RWPE2 (cell line): ENCODE data around the gene MAML1.
A peak's percentile ranks its signal among the peaks of the same experiment; 100 is the strongest.

Experiments
- ATAC-seq: fragments of 200-7000 bp; cut with Tn5 transposase; 3 replicates; pipeline ENCODE4 v1.9.1; 2021; ENCODE audit warnings: low read depth
- DNase-seq: peaks from one replicate; pipeline ENCODE4 v3.0.0-alpha.2; 2020; ENCODE audit warnings: low spot score
- H3K27ac ChIP-seq: fragments of 450-650 bp; 2 replicates; pipeline ENCODE4 v1.5.1; 2017; ENCODE audit warnings: mild to moderate bottlenecking; ENCODE audit not compliant: poor library complexity, severe bottlenecking
- H3K27me3 ChIP-seq: fragments of 250-450 bp; sonication (Bioruptor Pico); 2 replicates; pipeline ENCODE4 v1.5.1; 2021; ENCODE audit warnings: mild to moderate bottlenecking, moderate library complexity; ENCODE audit not compliant: insufficient read depth, poor library complexity, severe bottlenecking
- H3K36me3 ChIP-seq: fragments of 250-450 bp; sonication (Bioruptor Pico); 2 replicates; pipeline ENCODE4 v1.5.1; 2020; ENCODE audit warnings: low read depth, mild to moderate bottlenecking, moderate library complexity
- H3K4me1 ChIP-seq: fragments of 250-450 bp; sonication (Bioruptor Pico); 2 replicates; pipeline ENCODE4 v1.5.1; 2021; ENCODE audit warnings: mild to moderate bottlenecking, moderate library complexity; ENCODE audit not compliant: insufficient read depth, poor library complexity, severe bottlenecking
- H3K4me3 ChIP-seq: fragments of 250-450 bp; sonication (Bioruptor Pico); 2 replicates; pipeline ENCODE4 v1.5.1; 2021; ENCODE audit warnings: mild to moderate bottlenecking, moderate library complexity; ENCODE audit not compliant: severe bottlenecking
- H3K9me3 ChIP-seq: fragments of 250-450 bp; sonication (Bioruptor Pico); 2 replicates; pipeline ENCODE4 v1.5.1; 2021; ENCODE audit warnings: mild to moderate bottlenecking, moderate library complexity; ENCODE audit not compliant: severe bottlenecking
- CTCF ChIP-seq: fragments of 450-650 bp; IDR thresholded peaks from one replicate; pipeline ENCODE4 v1.5.1; 2017; ENCODE audit warnings: mild to moderate bottlenecking, moderate library complexity; ENCODE audit not compliant: poor library complexity, severe bottlenecking

The MAML1 gene

GRCh38 chr5:179763215-179763945, 30.8 kb downstream of the MAML1 start:
- H3K36me3 ChIP-seq, result peaks cover 30% of the 10 kb centered on the region
- H3K4me1 ChIP-seq, result peaks cover 45% of the 10 kb centered on the region
- ATAC-seq (peak; percentile 76), DNase-seq (no peak)
- H3K27me3 ChIP-seq, result no peaks in the 10 kb centered on the region
- peak overlapping the region; percentile 58 for H3K27ac ChIP-seq
- no peaks in the 10 kb centered on the region for H3K9me3 ChIP-seq
- TF ChIP-seq CTCF, result peak; percentile 99
- no peak overlapping the region for H3K4me3 ChIP-seq

- ATAC-seq, result no peak
- DNase-seq, result no peak
- peaks cover 37% of the 10 kb centered on the region for H3K36me3 ChIP-seq
- H3K9me3 ChIP-seq, result no peaks in the 10 kb centered on the region
- H3K4me3 ChIP-seq, result no peak overlapping the region
- H3K27me3 ChIP-seq, result no peaks in the 10 kb centered on the region
- H3K27ac ChIP-seq, result peak overlapping the region; percentile 58
- peaks cover 45% of the 10 kb centered on the region for H3K4me1 ChIP-seq
- no peak for TF ChIP-seq CTCF
Observed at GRCh38 chr5:179764056-179764455, 31.4 kb downstream of the MAML1 start.

GRCh38 chr5:179765400-179765799, 32.8 kb downstream of the MAML1 start:
- H3K27ac ChIP-seq, result peak overlapping the region; percentile 58
- ATAC-seq, result peak; percentile 68

GRCh38 chr5:179766021-179766725, 33.6 kb downstream of the MAML1 start:
- TF ChIP-seq CTCF, result no peak
- peak overlapping the region; percentile 58 for H3K27ac ChIP-seq
- H3K9me3 ChIP-seq, result no peaks in the 10 kb centered on the region
- peaks cover 58% of the 10 kb centered on the region for H3K36me3 ChIP-seq
- no peaks in the 10 kb centered on the region for H3K27me3 ChIP-seq
- no peak for ATAC-seq
- H3K4me3 ChIP-seq, result no peak overlapping the region
- peaks cover 45% of the 10 kb centered on the region for H3K4me1 ChIP-seq
- no peak for DNase-seq

More at GRCh38 chr5:179765400-179765799, 32.8 kb downstream of the MAML1 start:
- H3K4me3 ChIP-seq, result no peak overlapping the region
- H3K36me3 ChIP-seq, result peaks cover 51% of the 10 kb centered on the region
- DNase-seq, result no peak
- no peaks in the 10 kb centered on the region for H3K27me3 ChIP-seq
- no peaks in the 10 kb centered on the region for H3K9me3 ChIP-seq
- peaks cover 45% of the 10 kb centered on the region for H3K4me1 ChIP-seq
- no peak for TF ChIP-seq CTCF
